Activated T-helper 17 cell treated with anti-CD3 and anti-CD28 coated beads, Interleukin-2, amount 50 U/mL, for 72 hours (primary cell): ENCODE results near the gene SLC12A1. TPM values are rescaled to one million over a fixed set of nuclear protein-coding genes. Genes with fewer than 3 reads are reported as not detected.
"Not testable (repeated sequence)": the region's sequence is repeated elsewhere in the genome, so short reads cannot be mapped to it uniquely, and the experiment has no call there.

ENCODE experiments used
- ATAC-seq: fragments of 150-1000 bp; cut with Tn5 transposase; replicated peaks from 2 replicates; pipeline ENCODE4 v1.10.0; 2021; ENCODE audit warnings: mild to moderate bottlenecking, moderate library complexity
- H3K27ac Mint-ChIP-seq: one replicate; pipeline ENCODE4 v1.8.0; 2022; ENCODE audit warnings: mixed read lengths
- H3K27me3 Mint-ChIP-seq: one replicate; pipeline ENCODE4 v1.8.0; 2022; ENCODE audit warnings: mixed read lengths
- H3K36me3 Mint-ChIP-seq: one replicate; pipeline ENCODE4 v1.8.0; 2022; ENCODE audit warnings: low read depth, mild to moderate bottlenecking, mixed read lengths
- H3K4me1 Mint-ChIP-seq: one replicate; pipeline ENCODE4 v1.8.0; 2022; ENCODE audit warnings: mixed read lengths
- H3K4me3 Mint-ChIP-seq: one replicate; pipeline ENCODE4 v1.8.0; 2022; ENCODE audit warnings: mild to moderate bottlenecking, mixed read lengths
- H3K9me3 Mint-ChIP-seq: one replicate; pipeline ENCODE4 v1.8.0; 2022; ENCODE audit warnings: mixed read lengths
- total RNA-seq, 2 donors: library from RNA; stranded (reverse); gene quantifications; one replicate each; pipeline ENCODE4 v1.2.3, GENCODE V29; 2022

Gene SLC12A1
- total RNA-seq, 2 donors from 2014 or later, result not detected

DNA sequence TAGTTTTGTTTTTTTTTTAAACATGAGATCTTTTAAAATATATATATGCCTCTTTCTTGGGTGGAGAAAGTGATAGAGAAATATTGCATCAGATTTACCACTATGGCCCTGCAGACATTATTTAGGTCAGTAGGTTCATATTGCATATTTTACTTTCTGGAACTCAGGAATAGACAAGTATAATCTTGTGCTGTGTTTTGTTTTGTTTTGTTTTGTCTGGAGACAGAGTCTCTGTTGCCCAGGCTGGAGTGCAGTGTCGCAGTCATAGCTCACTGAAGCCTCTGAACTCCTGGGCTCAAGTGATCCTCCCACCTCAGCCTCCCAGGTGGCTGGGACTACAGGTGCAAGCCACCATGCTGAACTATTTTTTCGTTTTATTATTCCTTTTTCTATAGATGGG, 103.6 kb downstream of the SLC12A1 start:
- peaks cover under 1% of the 10 kb centered on the region for H3K27me3 Mint-ChIP-seq
- H3K27ac Mint-ChIP-seq, result no peak overlapping the region
- H3K4me3 Mint-ChIP-seq, result no peak overlapping the region
- H3K9me3 Mint-ChIP-seq, result no peaks in the 10 kb centered on the region
- no peak for ATAC-seq
- no peaks in the 10 kb centered on the region for H3K36me3 Mint-ChIP-seq
- H3K4me1 Mint-ChIP-seq, result no peaks in the 10 kb centered on the region

DNA sequence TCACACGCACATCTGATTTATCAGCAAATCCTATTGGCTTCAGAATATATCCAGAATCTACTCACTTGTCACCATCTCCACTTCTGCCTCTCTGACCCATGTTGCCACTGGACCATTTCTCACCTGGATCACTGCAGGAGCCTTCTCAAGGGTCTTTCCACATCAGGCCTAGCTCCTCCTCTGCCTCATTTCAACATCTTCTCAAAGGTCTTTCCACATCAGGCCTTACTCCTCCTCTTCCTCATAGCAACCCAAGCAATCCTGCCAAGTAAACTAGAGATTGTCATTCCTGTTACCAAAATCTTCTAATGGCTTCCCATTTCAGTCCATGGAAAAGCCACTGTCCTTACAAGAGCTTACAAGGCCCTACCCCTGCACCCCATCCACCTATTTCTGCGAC, 107.1 kb downstream of the SLC12A1 start:
- Mint-ChIP-seq H3K36me3 (no peaks in the 10 kb centered on the region), H3K4me3 (no peak overlapping the region), H3K9me3 (no peaks in the 10 kb centered on the region), H3K4me1 (no peaks in the 10 kb centered on the region), H3K27me3 (peaks cover 6% of the 10 kb centered on the region), H3K27ac (no peak overlapping the region)
- no peak for ATAC-seq

DNA sequence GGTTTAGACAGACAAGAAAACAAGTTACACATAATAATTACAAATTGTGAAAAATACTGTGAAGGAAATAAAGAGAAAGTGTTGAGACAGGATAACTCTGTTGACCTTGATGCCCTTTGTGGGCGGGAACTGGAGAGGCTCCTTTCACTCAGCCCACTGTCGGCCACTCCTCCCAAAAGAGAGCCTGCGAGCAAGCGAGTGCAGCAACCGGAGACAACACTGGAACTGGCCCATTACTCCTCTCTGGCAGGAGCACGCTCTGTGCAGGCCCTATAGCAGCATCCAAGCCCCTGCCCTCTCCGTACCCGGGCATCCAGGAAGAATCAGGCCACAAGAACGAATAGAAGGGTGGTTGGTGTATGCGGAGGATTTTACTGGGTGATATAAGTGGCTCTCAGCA, 108.9 kb downstream of the SLC12A1 start:
- Mint-ChIP-seq H3K27ac (no peak overlapping the region), H3K4me1 (no peaks in the 10 kb centered on the region), H3K4me3 (no peak overlapping the region), H3K36me3 (no peaks in the 10 kb centered on the region), H3K9me3 (no peaks in the 10 kb centered on the region), H3K27me3 (peaks cover 6% of the 10 kb centered on the region)
- ATAC-seq, result no peak

DNA sequence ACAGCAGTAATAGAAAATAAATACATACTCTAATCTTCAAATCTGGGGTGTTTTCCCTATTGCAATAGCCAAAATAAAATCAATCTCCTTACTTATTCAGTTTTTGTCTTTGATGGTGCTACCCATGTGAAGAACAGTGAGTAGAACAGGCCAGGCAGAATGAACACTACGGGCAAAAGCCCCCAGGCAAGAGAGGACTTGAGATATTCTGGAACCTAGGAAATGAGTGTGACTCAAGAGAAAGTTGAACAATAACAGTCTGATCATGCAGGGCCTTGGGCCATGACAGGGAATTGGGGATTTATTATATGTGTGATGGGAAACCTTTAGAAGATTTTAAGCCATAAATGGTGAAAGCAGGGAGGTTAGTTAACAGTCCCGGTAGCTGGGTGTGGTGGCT, 111.1 kb downstream of the SLC12A1 start:
- Mint-ChIP-seq H3K27ac (no peak overlapping the region), H3K9me3 (no peaks in the 10 kb centered on the region), H3K4me1 (no peaks in the 10 kb centered on the region), H3K27me3 (peaks cover 6% of the 10 kb centered on the region), H3K4me3 (no peak overlapping the region), H3K36me3 (no peaks in the 10 kb centered on the region)
- ATAC-seq, result no peak

DNA sequence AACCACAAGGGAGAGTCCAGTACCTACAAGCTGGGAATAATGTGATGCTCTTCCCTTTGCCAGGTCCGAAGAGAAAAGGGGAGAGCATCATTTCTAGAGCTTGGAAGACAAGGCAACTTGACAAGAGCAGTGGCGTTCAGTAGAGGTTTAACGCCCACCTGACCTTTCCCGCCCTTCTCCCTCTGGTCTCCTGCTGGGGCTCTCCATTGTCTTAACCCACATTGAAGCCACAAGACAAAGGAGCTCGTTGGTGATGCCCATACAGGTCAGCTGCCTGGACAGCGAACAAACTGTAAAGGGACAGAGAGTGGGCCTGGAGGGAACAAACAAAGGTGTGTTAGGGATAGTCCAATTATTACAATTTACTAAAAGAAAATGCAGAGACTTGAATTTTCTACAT, 112.0 kb downstream of the SLC12A1 start:
- no peak for ATAC-seq
- Mint-ChIP-seq H3K36me3 (no peaks in the 10 kb centered on the region), H3K27ac (no peak overlapping the region), H3K27me3 (peaks cover 6% of the 10 kb centered on the region), H3K9me3 (no peaks in the 10 kb centered on the region), H3K4me1 (no peaks in the 10 kb centered on the region), H3K4me3 (no peak overlapping the region)

DNA sequence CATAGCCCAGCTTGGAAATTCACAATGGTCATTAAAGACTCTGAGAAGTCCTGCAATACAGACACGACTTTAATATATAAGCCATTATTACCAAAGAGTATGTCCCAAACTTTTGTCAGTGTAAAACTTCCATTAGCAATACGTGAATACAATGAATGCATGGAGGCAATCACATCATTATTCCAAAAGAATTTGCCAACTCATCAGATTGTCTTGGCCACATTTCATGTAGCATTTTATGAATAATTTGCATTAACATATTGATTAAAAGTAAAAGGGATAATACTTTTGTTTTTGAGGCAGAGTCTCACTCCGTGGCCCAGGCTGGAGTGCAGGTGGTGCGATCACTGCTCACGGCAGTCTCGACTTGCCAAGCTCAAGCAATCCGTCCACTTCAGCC, 117.2 kb downstream of the SLC12A1 start:
- Mint-ChIP-seq H3K27me3 (no peaks in the 10 kb centered on the region), H3K4me1 (no peaks in the 10 kb centered on the region), H3K9me3 (no peaks in the 10 kb centered on the region), H3K4me3 (no peak overlapping the region), H3K36me3 (no peaks in the 10 kb centered on the region), H3K27ac (no peak overlapping the region)
- no peak for ATAC-seq

DNA sequence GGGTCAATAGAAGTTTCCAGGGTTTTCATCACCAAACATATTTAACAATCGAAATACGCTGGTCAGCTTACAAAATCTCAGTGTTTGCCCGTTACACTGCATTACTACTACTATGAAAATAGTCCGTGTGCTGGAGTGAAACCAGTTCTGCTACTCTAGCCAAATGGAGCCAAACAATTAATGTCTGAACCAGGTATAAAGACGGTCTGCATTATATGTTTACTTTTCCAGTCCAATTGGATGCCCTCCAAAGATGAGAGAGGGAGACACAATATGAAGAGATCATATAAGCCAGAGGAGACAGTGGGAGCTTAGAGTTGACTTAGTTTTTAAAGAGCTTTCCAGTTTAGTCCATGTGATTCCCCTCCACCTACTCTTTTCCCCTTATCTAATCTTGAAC, 118.8 kb downstream of the SLC12A1 start:
- H3K27ac Mint-ChIP-seq, result no peak overlapping the region
- H3K9me3 Mint-ChIP-seq, result no peaks in the 10 kb centered on the region
- H3K27me3 Mint-ChIP-seq, result no peaks in the 10 kb centered on the region
- H3K4me1 Mint-ChIP-seq, result peaks cover under 1% of the 10 kb centered on the region
- no peaks in the 10 kb centered on the region for H3K36me3 Mint-ChIP-seq
- no peak for ATAC-seq
- no peak overlapping the region for H3K4me3 Mint-ChIP-seq

DNA sequence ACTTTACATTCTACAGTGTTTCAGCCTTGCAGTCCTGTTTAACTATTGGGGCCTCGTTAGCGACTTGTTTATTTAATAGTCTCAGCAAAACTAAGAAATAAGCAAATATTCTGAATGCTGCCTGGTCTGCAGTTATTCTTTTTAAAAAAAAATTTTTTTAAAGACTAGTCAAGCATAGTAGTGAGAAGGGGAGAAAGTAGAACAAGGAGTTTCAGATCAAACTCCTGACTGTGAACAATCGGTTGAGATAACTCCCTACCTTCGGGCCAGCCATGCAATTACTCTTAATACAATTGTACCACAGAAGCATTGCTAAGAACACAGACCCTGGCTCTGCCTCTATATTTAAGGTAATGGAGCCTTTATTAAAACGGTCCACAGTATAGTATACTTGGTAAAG, 119.3 kb downstream of the SLC12A1 start:
- Mint-ChIP-seq H3K4me1 (peaks cover 5% of the 10 kb centered on the region), H3K9me3 (no peaks in the 10 kb centered on the region), H3K27me3 (no peaks in the 10 kb centered on the region), H3K4me3 (no peak overlapping the region), H3K27ac (no peak overlapping the region), H3K36me3 (no peaks in the 10 kb centered on the region)
- no peak for ATAC-seq

DNA sequence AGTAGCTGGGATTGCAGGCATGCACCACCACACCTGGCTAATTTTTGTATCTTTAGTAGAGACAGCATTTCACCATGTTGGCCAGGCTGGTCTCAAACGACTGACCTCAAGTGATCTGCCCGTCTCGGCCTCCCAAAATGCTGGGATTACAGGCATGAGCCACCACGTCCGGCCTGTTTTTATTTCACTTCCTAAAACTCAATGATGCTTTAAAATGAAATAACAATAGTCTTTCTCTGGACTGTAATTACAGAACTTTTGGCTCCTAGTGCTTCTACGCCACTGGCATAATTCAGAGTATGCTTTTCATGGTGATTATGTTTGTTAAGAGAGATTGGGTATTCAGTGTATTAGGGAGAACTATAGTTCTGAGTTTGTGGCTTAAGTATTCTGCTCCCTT, 120.1 kb downstream of the SLC12A1 start:
- H3K36me3 Mint-ChIP-seq, H3K4me3 Mint-ChIP-seq, ATAC-seq, H3K4me1 Mint-ChIP-seq, H3K27ac Mint-ChIP-seq, H3K9me3 Mint-ChIP-seq, H3K27me3 Mint-ChIP-seq: not testable (repeated sequence)

DNA sequence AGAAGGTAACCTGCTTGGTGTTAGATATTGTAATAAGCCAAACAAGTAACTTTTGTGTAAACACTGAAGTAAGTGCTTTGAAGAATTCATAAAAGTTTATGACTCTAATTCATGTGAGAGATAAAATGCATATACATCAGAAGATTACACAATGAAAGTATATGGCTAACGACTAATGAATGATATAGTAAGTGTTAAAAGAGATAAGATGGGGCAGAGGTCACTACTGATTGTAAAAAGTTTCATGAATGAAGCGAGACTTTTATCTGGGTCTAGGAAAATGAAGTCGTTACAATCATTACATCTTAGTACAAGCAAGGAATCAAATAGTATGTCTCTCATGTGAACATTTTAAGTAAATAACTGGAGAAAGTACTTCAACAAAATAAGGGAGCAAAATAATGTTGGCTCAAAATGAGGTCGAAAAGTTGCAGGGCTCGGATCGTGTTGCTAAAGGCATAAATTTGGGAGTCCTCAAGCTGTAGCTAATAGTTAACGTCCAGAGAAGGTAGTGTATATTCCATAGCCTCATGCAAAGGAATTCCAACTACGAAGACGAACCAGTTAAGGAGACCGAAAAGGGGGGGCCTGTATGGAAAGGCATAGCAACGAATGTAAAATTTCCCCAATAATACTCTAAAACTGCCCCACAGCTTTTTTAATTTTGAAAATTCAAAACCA, 124.1 kb downstream of the SLC12A1 start:
- H3K36me3 Mint-ChIP-seq, result peaks cover 35% of the 10 kb centered on the region
- H3K27ac Mint-ChIP-seq, result peak overlapping the region; percentile 97
- peak overlapping the region; percentile 97 for H3K4me3 Mint-ChIP-seq
- H3K4me1 Mint-ChIP-seq, result peaks cover 16% of the 10 kb centered on the region
- ATAC-seq, result no peak
- H3K9me3 Mint-ChIP-seq, result no peaks in the 10 kb centered on the region
- H3K27me3 Mint-ChIP-seq, result no peaks in the 10 kb centered on the region

DNA sequence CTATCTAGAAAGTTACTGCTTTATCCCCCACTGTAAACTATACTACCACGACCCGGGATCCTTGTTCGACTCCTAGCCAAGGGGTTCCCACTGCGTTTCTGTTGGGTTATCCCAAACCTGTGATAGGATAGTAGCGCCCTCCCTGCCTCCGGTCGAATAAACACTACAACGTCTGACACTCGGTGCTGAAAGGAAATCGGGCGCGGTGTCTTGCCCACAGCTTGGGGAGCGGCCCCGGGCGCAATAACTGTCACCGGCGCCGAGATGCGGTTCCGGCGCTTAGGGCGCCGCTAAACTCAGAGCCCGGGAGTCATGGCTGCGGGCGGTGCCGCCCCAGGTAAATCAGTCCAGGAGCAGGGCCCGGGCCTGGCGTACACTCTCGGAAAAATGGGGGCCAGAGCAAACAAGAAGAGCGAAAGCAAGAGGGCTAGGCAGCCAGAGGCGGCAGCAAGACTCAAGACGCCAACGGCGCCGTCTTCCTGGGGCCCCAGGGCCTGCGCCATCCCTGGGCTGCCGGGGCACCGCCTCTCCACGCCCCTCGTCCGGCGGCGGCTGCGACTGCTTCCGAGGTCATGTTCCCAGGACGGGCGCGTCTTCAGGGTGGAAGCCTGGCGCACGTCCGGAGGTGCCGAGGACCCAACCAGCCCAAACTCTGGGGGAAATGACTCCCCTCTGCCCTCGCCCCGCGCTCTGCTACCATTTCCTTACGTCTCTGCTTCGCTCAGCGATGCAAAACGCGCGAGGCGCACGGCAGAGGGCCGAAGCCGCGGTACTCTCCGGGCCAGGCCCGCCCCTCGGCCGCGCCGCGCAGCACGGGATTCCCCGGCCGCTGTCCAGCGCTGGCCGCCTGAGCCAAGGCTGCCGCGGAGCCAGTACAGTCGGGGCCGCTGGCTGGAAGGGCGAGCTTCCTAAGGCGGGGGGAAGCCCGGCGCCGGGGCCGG, 125.0 kb downstream of the SLC12A1 start, which contains the start of gene DUT:
DUT (plus strand) TSS at position 575 of the 941 bp plus-strand sequence; CDS start at position 662, 87 bp downstream.
- Mint-ChIP-seq H3K36me3 (peaks cover 43% of the 10 kb centered on the region), H3K9me3 (no peaks in the 10 kb centered on the region), H3K27ac (peak within 1 kb of the TSS; percentile 97), H3K4me3 (peak within 1 kb of the TSS; percentile 97), H3K27me3 (no peaks in the 10 kb centered on the region), H3K4me1 (peaks cover 21% of the 10 kb centered on the region)
- peak; percentile 91 for ATAC-seq

DNA sequence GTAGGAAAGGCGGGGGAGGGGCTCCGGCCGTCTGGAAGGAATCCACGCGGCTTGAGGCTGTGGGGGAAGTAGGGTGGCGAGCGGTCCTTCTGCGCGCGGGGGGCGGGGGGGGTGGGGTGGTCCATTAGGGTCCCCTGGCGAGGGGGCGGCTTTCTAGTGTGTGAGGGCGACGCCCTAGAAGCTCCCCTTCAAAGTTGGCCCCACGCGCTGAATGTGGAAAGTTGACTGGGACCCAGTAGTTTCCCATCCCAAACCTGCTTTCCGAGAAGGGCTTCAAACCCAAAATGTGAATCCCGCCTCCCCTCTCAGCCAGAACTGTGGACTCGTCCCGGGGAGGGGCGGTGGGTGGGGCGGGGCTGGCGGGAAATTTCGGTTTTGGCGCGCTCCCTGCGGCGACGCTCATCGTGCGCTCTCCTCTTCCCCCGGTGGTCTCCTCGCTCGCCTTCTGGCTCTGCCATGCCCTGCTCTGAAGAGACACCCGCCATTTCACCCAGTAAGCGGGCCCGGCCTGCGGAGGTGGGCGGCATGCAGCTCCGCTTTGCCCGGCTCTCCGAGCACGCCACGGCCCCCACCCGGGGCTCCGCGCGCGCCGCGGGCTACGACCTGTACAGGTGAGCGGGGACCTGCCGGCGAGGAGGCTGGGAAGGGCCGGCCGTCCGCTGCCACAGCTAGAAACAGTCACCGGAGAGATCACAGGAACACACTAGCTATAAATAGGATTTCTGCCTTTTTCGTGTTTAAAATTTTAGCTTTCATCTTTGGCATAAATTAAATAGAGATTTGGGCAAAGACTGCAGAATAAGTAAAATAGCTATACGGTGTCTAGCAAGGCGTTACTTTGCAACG, 125.9 kb downstream of the SLC12A1 start:
- Mint-ChIP-seq H3K4me3 (peak overlapping the region; percentile 97), H3K27ac (peak overlapping the region; percentile 94), H3K9me3 (no peaks in the 10 kb centered on the region), H3K36me3 (peaks cover 52% of the 10 kb centered on the region), H3K27me3 (no peaks in the 10 kb centered on the region), H3K4me1 (peaks cover 21% of the 10 kb centered on the region)
- peak; percentile 69 for ATAC-seq

DNA sequence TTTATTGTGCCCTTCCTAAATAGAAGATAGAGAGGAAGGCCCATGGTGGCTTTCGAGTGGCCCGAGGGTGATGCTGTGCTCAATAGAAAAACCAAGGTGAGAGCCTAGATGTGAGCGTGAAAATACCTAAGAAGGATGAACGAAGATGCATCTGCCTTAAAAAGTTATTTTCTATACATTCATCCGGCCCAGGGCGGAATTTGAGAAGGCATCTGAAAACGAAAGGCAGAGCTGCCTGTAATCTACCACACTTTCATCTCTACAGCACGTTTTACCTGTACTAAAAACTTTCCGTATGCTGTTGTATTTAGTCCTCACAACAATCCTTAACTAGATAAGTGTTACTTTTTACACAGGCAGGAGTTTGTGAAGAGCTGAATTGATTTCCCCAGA, 126.5 kb downstream of the SLC12A1 start:
- Mint-ChIP-seq H3K27me3 (no peaks in the 10 kb centered on the region), H3K27ac (peak overlapping the region; percentile 94), H3K4me3 (peak overlapping the region; percentile 97), H3K9me3 (no peaks in the 10 kb centered on the region), H3K4me1 (peaks cover 21% of the 10 kb centered on the region), H3K36me3 (peaks cover 58% of the 10 kb centered on the region)
- ATAC-seq, result no peak

DNA sequence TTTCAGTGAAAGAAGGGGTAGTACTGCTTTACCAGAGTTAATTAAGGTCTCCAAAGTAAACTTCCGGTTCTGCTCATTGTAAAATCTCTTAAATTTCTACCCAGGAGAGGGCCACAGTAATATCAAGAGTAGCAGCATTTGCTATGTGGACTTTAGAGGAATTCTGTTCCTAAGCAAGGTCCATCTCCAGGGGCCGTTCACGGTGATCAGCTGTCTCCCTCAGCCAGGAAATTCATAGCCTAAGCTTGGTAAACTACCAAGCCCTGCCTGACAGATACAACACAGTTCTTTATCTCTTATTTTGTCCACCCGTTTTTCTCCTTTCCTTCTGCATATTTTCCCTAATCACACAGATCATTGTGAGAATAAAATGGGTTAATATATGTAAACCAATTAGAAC, 127.4 kb downstream of the SLC12A1 start:
- H3K9me3 Mint-ChIP-seq, result no peaks in the 10 kb centered on the region
- ATAC-seq, result no peak
- no peaks in the 10 kb centered on the region for H3K27me3 Mint-ChIP-seq
- H3K36me3 Mint-ChIP-seq, result peaks cover 67% of the 10 kb centered on the region
- peaks cover 21% of the 10 kb centered on the region for H3K4me1 Mint-ChIP-seq
- H3K27ac Mint-ChIP-seq, result peak overlapping the region; percentile 94
- H3K4me3 Mint-ChIP-seq, result peak overlapping the region; percentile 97
